NCI-H146 (cell line): ENCODE results near the gene BRPF1.

Experiments used
- DNase-seq: peaks from one replicate; lab custom pipeline; 2025; lab: John Stamatoyannopoulos, UW

BRPF1 gene

DNA sequence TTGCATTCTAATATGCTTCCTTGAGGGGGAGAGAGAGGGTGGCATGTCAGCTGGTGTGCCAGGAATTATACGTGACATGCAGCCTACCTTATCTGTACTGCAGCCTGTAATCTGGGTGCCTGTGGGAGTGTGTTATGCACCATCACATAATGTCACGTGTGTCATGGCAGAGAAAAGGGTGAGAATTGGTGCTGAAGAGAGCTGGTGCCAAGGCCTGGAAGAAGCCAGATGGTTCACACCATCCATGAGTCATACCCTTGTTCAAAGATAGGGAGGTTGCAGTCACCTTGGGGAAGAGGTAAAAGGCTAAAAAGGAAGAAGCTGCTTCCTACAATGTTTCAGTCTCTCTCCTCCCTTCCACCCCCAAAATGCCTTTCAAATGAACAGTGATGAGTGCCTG lies 5.3 kb downstream of the BRPF1 start:
- DNase-seq = no peak

- DNase-seq = no peak
Observed at GRCh38 chr3:9739181-9739580, 7.6 kb downstream of the BRPF1 start.

DNA sequence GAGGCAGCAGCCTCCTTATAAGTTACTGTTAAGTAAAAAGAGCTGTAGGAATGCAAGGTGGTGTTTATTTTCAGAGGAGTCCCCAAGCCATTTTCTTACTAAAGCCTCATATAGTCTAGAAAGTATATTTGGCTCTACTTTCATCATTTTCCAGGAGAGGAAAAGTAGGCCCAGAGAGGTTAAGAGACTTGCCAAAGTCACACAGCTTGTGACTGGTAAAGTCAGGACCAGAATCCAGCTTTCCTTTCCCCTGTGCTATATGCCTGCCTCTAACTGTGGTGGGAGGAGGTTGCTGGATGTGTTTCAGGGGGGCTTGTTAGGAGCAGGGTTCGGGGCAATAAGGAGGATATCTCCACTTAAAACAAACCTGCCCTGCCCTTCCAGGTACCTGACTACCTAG lies 11.0 kb downstream of the BRPF1 start:
- DNase-seq = no peak

GRCh38 chr3:9743548-9743947 lies 12.0 kb downstream of the BRPF1 start:
- no peak for DNase-seq

- no peak for DNase-seq
Observed at GRCh38 chr3:9744162-9744561, 12.6 kb downstream of the BRPF1 start.

DNA sequence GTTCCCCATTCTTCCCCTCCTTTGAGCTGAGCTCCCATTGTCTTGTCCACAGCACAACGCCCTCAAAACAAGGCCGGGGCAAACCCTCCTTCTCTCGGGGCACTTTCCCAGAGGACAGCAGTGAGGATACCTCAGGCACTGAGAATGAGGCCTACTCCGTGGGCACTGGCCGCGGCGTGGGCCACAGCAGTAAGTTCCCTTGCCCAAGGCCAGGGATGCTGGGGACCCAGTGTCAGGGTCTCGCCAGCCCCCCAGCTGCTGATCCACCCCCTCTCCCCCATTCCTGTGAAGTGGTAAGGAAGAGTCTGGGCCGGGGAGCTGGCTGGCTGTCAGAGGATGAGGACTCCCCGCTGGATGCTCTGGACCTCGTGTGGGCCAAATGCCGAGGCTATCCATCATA lies 14.0 kb downstream of the BRPF1 start:
- DNase-seq = no peak

GRCh38 chr3:9746330-9746729 lies 14.8 kb downstream of the BRPF1 start:
- no peak for DNase-seq

- DNase-seq = no peak
Observed at GRCh38 chr3:9747267-9747666, 15.7 kb downstream of the BRPF1 start.

DNA sequence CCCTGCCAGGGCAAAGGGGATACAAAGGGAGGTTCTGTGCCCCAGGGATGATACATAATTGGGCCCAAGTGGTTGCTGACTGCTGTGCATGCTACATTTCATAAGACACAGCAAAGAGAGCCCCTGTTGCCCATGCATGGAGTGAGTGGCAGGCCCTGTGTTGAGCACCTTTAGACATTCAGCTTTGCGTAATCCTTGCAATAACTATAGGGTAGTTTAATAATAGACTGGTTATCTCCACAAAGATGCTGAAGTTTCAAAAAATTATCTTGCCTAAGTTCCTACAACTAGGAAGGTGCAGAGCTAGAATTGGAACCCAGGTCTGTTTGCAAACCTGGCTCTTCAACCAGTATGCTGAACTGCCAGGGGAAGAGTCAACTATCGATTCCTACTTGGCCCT lies 16.5 kb downstream of the BRPF1 start:
- DNase-seq = no peak

- DNase-seq = no peak
Observed at GRCh38 chr3:9749296-9749644, 17.7 kb downstream of the BRPF1 start.

- peak; percentile 96 for DNase-seq
Observed at GRCh38 chr3:9749645-9750555, 18.4 kb downstream of the BRPF1 start, which contains the start of gene OGG1. TSS of gene OGG1 (plus strand) at chr3:9749952. CDS start at chr3:9750287, 335 bp downstream.

- no peak for DNase-seq
Observed at GRCh38 chr3:9750556-9751411, 19.2 kb downstream of the BRPF1 start.

- DNase-seq = no peak
Observed at GRCh38 chr3:9754678-9755077, 23.1 kb downstream of the BRPF1 start.

- DNase-seq = no peak
Observed at GRCh38 chr3:9757427-9757826, 25.9 kb downstream of the BRPF1 start.

- DNase-seq = no peak
Observed at GRCh38 chr3:9760779-9761505, 29.4 kb downstream of the BRPF1 start.

DNA sequence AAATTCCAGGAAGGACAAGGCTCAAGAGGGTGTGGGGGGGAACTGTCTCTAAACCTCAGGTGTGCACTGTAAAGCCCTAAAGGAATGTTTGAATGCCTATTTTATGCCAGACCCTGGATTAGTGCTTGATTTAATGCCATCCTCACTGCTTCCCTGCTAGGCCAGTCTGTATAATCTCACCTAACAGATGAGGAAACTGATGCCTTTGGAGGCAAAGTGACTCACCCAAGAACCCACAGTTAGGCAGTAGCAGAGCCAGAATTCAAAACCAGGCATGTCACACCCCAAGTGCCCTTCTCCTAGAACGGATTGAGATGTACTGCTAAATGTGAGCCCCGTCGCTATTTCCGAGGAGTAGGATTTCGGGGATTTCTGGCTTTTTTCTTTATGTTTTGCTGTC lies 30.4 kb downstream of the BRPF1 start:
- DNase-seq = no peak

GRCh38 chr3:9762871-9763270 lies 31.3 kb downstream of the BRPF1 start:
- DNase-seq = no peak

DNA sequence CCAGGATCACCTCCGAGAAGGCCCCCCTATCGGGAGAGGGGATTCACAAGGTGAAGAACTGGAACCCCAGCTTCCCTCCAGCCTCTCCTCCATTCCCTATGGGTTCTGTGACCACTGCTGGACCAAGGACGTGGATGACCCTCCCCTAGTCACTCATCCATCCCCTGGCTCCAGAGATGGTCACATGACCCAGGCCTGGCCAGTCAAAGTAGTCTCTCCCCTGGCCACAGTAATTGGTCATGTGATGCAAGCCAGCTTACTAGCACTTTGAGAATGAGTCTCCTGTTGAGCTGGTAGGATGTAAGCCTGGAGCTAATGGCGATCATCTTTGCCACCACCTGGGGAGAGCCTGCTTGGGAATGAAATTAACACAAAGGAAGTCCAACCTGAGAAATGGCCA lies 34.3 kb downstream of the BRPF1 start:
- DNase-seq = peak; percentile 25

- no peak for DNase-seq
Observed at GRCh38 chr3:9767418-9767817, 35.9 kb downstream of the BRPF1 start.

DNA sequence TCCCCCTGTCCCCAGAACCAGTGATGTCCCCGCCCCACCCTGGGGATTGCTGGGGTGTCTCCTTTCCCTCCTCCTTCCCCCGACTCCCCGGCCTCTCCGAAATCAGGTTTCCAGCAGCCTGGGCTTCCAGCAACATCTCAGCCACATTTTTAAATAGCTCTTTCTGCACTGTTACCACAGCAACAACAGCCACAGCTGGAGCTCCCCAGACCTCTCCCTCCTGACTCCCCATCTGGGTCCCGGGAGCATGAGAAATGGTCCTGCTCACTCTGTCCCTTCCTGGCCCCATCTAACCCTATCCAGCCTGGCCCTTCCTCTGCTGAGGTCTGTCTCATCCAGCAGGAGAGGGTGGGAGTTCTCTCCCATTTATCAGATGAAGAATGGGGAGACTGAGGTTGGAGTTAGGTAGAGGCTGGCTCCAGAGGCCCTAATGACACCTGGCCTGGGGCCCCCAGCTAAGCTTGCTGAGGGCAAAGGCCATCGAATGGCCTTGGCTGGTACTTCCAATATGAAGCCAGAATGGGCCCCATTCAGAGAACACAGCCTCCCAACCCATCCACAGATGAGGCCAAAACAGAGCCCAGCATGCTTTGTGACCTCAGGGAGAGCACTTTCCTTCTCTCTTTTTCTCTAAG lies 36.7 kb downstream of the BRPF1 start:
- no peak for DNase-seq

- no peak for DNase-seq
Observed at GRCh38 chr3:9769012-9769411, 37.5 kb downstream of the BRPF1 start.
